HAP-1 (cell line): ENCODE results near the gene XPC.
"Not testable (repeated sequence)": the region's sequence is repeated elsewhere in the genome, so short reads cannot be mapped to it uniquely, and the experiment has no call there.

ENCODE experiments used
- DNase-seq, 2 experiments: peaks; one replicate each; pipeline ENCODE4 v3.0.0-alpha.2; 2016 to 2020; ENCODE audit warnings: low spot score in 2 of 2
- H3K27me3 ChIP-seq: fragments of 250-450 bp; sonication (Bioruptor Pico); 2 replicates; pipeline ENCODE4 v1.5.1; 2020; ENCODE audit warnings: low read depth, mild to moderate bottlenecking, moderate library complexity
- H3K36me3 ChIP-seq: fragments of 250-450 bp; sonication (Bioruptor Pico); replicated peaks from 2 replicates; pipeline ENCODE4 v1.5.1; 2020; ENCODE audit warnings: mild to moderate bottlenecking
- H3K4me1 ChIP-seq: fragments of 250-450 bp; sonication (Bioruptor Pico); 2 replicates; pipeline ENCODE4 v1.5.1; 2020; ENCODE audit warnings: mild to moderate bottlenecking
- H3K4me3 ChIP-seq: fragments of 250-450 bp; sonication (Bioruptor Pico); 2 replicates; pipeline ENCODE4 v1.5.1; 2020; ENCODE audit warnings: mild to moderate bottlenecking, moderate library complexity
- H3K9me3 ChIP-seq: fragments of 250-450 bp; sonication (Bioruptor Pico); 2 replicates; pipeline ENCODE4 v1.5.1; 2020; ENCODE audit warnings: mild to moderate bottlenecking, moderate library complexity
- in situ Hi-C: fragments of 300-500 bp; cut with MboI; formaldehyde crosslinking; loops from 3 replicates; pipeline ENCODE4 v1.14.3; 2020; ENCODE audit warnings: low sequenced_read_pairs, inconsistent platforms, mixed read lengths

The XPC gene

GRCh38 chr3:14118400-14119381 lies 59.7 kb downstream of the XPC start:
- H3K36me3 ChIP-seq, result peaks cover 31% of the 10 kb centered on the region
- in situ Hi-C loops, result loop anchor here (25.0 kb wide), 1 partner anchor 456 kb away; no protein-coding TSS in a partner anchor
- H3K4me1 ChIP-seq, result peaks cover 4% of the 10 kb centered on the region; the same call in 1 of the 2 replicates
- no peak overlapping the region for H3K4me3 ChIP-seq
- no peaks in the 10 kb centered on the region for H3K27me3 ChIP-seq
- no peak for DNase-seq
- H3K9me3 ChIP-seq, result no peaks in the 10 kb centered on the region

DNA sequence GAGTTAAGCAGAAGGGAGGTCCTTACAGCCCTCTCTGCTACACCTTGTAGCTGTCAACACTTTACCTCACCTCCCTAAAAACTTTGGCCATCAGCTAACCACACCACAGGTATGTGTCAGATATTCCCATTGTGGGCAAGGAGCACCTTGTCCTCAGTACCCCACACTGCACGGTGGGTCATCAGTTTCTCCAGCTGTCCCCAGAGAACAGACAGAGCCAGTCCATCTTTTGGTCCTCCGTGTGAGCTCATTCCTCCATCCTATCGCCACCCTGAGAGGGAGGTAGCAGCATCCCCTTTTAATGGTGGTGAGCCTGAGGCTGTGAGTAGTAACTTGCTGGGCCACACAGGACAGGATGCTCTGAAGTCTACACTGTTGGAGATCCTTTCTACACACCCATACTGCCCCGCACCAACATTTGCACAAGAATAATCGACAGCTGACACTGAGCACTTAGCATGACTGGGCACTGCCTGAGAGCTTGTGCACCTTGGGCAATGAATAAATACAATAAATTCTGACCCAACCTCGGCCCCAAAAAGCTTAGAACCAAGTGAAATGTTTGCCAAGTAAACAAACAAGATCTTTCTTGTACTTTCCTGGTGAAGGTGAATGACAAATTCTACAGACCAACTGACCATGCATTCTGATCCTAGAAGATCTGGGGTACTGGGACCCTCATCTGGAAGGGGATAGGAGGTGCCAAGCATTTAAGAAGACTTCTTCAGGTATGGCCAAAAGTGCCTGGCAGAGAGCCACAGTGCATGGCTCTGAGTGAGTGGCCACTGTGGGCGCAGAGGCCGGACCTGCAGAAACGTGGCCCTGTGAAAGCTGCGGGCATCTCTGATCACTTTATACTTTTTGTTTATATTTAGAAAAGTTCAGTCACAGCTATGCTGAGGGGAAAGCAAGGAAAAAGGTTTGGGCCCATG lies 60.7 kb downstream of the XPC start:
- no peaks in the 10 kb centered on the region for H3K4me1 ChIP-seq
- in situ Hi-C loops, result loop anchor here (25.0 kb wide), 1 partner anchor 455 kb away; no protein-coding TSS in a partner anchor
- H3K27me3 ChIP-seq, result no peaks in the 10 kb centered on the region
- no peaks in the 10 kb centered on the region for H3K9me3 ChIP-seq
- H3K4me3 ChIP-seq, result no peak overlapping the region
- no peak for DNase-seq
- peaks cover 38% of the 10 kb centered on the region for H3K36me3 ChIP-seq

DNA sequence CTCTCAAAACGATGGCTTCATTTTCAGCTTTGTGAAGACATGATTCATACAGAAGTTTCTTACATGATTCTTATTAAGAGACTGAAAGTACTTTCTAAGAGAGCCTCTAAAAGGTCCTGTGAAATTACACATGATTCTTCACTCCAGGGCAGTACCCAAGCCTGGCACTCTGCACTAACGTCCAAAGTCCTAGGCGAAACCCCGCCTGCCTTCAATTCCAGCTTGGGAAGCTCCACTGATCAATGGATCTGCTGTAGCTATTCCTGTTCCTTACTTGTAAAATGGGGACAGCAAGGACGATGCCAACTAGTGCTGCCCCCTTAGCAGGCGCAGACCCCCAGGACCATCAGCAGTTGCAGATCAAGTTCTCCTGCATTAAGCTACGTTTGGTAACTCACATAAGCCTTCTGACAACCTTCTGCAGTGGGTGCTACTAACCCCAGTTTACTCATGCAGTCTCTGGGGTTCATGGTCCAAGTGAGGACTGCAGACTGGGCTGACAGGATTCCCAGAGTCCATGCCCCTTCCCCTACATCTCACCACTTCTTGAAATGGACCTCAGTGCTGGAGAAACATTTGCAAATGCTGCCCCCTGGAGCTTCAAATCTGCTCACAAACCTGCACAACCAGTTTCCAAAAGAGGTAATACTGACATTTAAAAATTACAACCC lies 64.3 kb downstream of the XPC start:
- no peak for DNase-seq
- Histone ChIP-seq H3K36me3 (peaks cover 38% of the 10 kb centered on the region), H3K4me3 (no peak overlapping the region), H3K9me3 (no peaks in the 10 kb centered on the region), H3K4me1 (no peaks in the 10 kb centered on the region), H3K27me3 (no peaks in the 10 kb centered on the region)
- in situ Hi-C loops, result loop anchor here (25.0 kb wide), 1 partner anchor 452 kb away; no protein-coding TSS in a partner anchor

DNA sequence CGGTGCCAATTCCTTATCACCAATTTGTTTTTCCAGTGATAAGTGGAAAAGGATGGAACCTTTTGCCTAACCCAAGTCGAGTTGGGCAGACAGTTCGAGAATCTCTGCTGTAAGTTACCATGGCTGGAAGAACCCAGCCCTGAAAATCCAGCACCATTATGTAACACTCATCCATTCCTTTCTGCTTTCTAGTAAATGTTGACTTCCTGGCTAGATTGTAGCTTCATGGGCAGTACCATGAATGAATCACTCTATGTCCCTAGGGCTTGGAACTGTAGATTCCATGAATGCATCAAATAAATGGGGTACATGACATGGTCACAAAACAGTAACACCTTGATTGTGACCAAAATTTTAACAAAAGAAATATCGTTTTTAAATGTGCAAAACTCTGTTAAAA lies 67.7 kb downstream of the XPC start:
- H3K4me3 ChIP-seq, result no peak overlapping the region
- peaks cover 32% of the 10 kb centered on the region for H3K36me3 ChIP-seq
- H3K27me3 ChIP-seq, result no peaks in the 10 kb centered on the region
- no peak for DNase-seq
- in situ Hi-C loops, result loop anchor here (25.0 kb wide), 1 partner anchor 448 kb away; no protein-coding TSS in a partner anchor
- H3K9me3 ChIP-seq, result no peaks in the 10 kb centered on the region
- no peaks in the 10 kb centered on the region for H3K4me1 ChIP-seq

- peaks cover 24% of the 10 kb centered on the region for H3K36me3 ChIP-seq
- H3K9me3 ChIP-seq, DNase-seq, H3K27me3 ChIP-seq, H3K4me1 ChIP-seq, H3K4me3 ChIP-seq: not testable (repeated sequence)
- in situ Hi-C loops, result loop anchor here (25.0 kb wide), 1 partner anchor 448 kb away; no protein-coding TSS in a partner anchor
Observed at GRCh38 chr3:14109821-14110220, 68.6 kb downstream of the XPC start.

DNA sequence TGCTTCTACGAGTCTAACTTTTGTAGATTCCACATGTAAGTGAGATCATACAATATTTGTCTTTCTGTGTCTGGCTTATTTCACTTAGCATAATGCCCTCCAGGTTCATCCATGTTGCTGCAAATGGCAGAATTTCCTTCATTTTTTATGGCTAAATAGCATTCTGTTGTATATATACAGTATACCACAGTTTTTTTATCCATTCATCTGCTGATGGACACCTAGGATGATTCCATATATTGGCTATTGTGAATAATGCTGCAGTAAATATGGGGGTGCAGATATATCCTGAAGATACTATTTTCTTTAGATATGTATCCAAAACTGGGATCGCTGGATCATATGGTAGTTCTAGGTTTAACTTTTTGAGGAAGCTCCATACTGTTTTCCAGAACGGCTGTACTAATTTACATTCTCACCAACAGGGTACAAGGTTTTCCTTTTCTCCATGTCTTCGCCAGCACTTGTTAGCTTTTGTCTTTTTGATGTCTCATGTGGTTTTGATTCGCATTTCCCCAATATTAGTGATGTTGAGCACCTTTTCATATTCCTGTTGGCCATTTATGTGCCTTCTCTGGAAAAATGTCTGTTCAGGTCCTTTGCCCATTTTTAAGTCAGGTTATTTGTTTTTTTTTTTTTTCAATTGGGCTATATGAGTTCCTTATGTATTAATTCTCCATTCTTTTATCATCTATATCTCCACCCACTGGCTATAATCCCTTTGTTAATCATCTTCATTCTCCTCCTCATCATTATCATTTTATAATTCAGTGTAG lies 80.6 kb downstream of the XPC start:
- Histone ChIP-seq H3K4me3 (no peak overlapping the region), H3K36me3 (no peaks in the 10 kb centered on the region), H3K9me3 (no peaks in the 10 kb centered on the region), H3K4me1 (no peaks in the 10 kb centered on the region), H3K27me3 (peaks cover 4% of the 10 kb centered on the region; the same call in 1 of the 2 replicates)
- in situ Hi-C loops, result no loop called here
- DNase-seq, result no peak

GRCh38 chr3:14096742-14097141 lies 81.7 kb downstream of the XPC start:
- no peaks in the 10 kb centered on the region for H3K9me3 ChIP-seq
- H3K4me3 ChIP-seq, result no peak overlapping the region
- in situ Hi-C loops, result no loop called here
- peaks cover 4% of the 10 kb centered on the region; the same call in 1 of the 2 replicates for H3K27me3 ChIP-seq
- no peaks in the 10 kb centered on the region for H3K36me3 ChIP-seq
- H3K4me1 ChIP-seq, result peaks cover 4% of the 10 kb centered on the region
- DNase-seq, result no peak
